Trophoblast cell (in vitro differentiated cells and primary cell): ENCODE data around the gene LBX2.

ENCODE experiments used
- DNase-seq, 2 donors: peaks; one replicate each; pipeline ENCODE4 v3.0.0-alpha.2; 2016
- H2AFZ ChIP-seq: 2 replicates; pipeline ENCODE4 v1.6.1; 2013; ENCODE audit warnings: low read length, moderate library complexity, mild to moderate bottlenecking; ENCODE audit not compliant: insufficient read depth, poor library complexity
- H2AK5ac ChIP-seq: 2 replicates; pipeline ENCODE4 v1.6.1; 2013; ENCODE audit warnings: mild to moderate bottlenecking, low read length
- H2BK120ac ChIP-seq: 2 replicates; pipeline ENCODE4 v1.6.1; 2013; ENCODE audit warnings: low read length, mild to moderate bottlenecking, moderate library complexity; ENCODE audit not compliant: insufficient read depth, poor library complexity
- H2BK12ac ChIP-seq: 2 replicates; pipeline ENCODE4 v1.6.1; 2013; ENCODE audit warnings: mild to moderate bottlenecking, low read length, moderate library complexity
- H2BK5ac ChIP-seq: 2 replicates; pipeline ENCODE4 v1.6.1; 2013; ENCODE audit warnings: low read length, low read depth, moderate library complexity, mild to moderate bottlenecking; ENCODE audit not compliant: poor library complexity
- H3K14ac ChIP-seq: 2 replicates; pipeline ENCODE4 v1.6.1; 2013; ENCODE audit warnings: mild to moderate bottlenecking, low read length
- H3K18ac ChIP-seq: 2 replicates; pipeline ENCODE4 v1.6.1; 2013; ENCODE audit warnings: mild to moderate bottlenecking, low read length
- H3K23ac ChIP-seq: 2 replicates; pipeline ENCODE4 v1.6.1; 2013; ENCODE audit warnings: low read length
- H3K27ac ChIP-seq: 2 replicates; pipeline ENCODE4 v1.5.1; 2013; ENCODE audit warnings: low read depth, mild to moderate bottlenecking, inconsistent platforms, low read length, moderate library complexity
- H3K27me3 ChIP-seq: 2 replicates; pipeline ENCODE4 v1.6.1; 2013; ENCODE audit warnings: inconsistent platforms, mild to moderate bottlenecking, low read length, moderate library complexity; ENCODE audit not compliant: insufficient read depth
- H3K36me3 ChIP-seq, 2 experiments: 1 replicate in 1 of 2; 2 replicates in 1 of 2; pipeline ENCODE4 v1.6.1; 2013; ENCODE audit warnings: low read length in 2 of 2, mild to moderate bottlenecking in 2 of 2, moderate library complexity in 1 of 2; ENCODE audit not compliant: insufficient read depth in 2 of 2, control insufficient read depth in 1 of 2
- H3K4ac ChIP-seq: 2 replicates; pipeline ENCODE4 v1.6.1; 2013; ENCODE audit warnings: low read depth, mild to moderate bottlenecking, low read length, moderate library complexity
- H3K4me1 ChIP-seq, 2 experiments: 1 replicate in 1 of 2; 2 replicates in 1 of 2; pipeline ENCODE4 v1.6.1; 2013; ENCODE audit warnings: low read length in 2 of 2, mild to moderate bottlenecking in 2 of 2, moderate library complexity in 1 of 2; ENCODE audit not compliant: insufficient read depth in 2 of 2, control insufficient read depth in 1 of 2
- H3K4me2 ChIP-seq: 2 replicates; pipeline ENCODE4 v1.6.1; 2013; ENCODE audit warnings: inconsistent platforms, mild to moderate bottlenecking, low read length, moderate library complexity
- H3K4me3 ChIP-seq: 2 replicates; pipeline ENCODE4 v1.5.1; 2013; ENCODE audit warnings: mild to moderate bottlenecking, low read depth, low read length, inconsistent platforms
- H3K79me1 ChIP-seq: one replicate; pipeline ENCODE4 v1.6.1; 2013; ENCODE audit warnings: low read length
- H3K79me2 ChIP-seq: 2 replicates; pipeline ENCODE4 v1.6.1; 2013; ENCODE audit warnings: low read length, mild to moderate bottlenecking; ENCODE audit not compliant: control insufficient read depth, insufficient read depth, poor library complexity
- H3K9ac ChIP-seq: 2 replicates; pipeline ENCODE4 v1.6.1; 2013; ENCODE audit warnings: mild to moderate bottlenecking, low read length
- H3K9me3 ChIP-seq: 2 replicates; pipeline ENCODE4 v1.6.1; 2013; ENCODE audit warnings: low read depth, mild to moderate bottlenecking, control low read depth, inconsistent platforms, low read length; ENCODE audit not compliant: insufficient read depth
- H4K12ac ChIP-seq: 2 replicates; pipeline ENCODE4 v1.6.1; 2013; ENCODE audit warnings: low read depth, mild to moderate bottlenecking, low read length, moderate library complexity
- H4K8ac ChIP-seq: 2 replicates; pipeline ENCODE4 v1.6.1; 2013; ENCODE audit warnings: low read depth, mild to moderate bottlenecking, low read length, moderate library complexity
- H4K91ac ChIP-seq: one replicate; pipeline ENCODE4 v1.6.1; 2013; ENCODE audit warnings: low read depth, mild to moderate bottlenecking, low read length, moderate library complexity
- WGBS: extraction: QIAGEN DNeasy Blood & Tissue Kit; methylation state at CpG from one replicate; pipeline ENCODE4 v1.1.7; 2013; ENCODE audit warnings: missing lambda C conversion rate; ENCODE audit not compliant: insufficient read length, insufficient coverage; ENCODE audit errors: extremely low coverage; 5-methylcytosine and 5-hydroxymethylcytosine counted together

Gene LBX2

DNA sequence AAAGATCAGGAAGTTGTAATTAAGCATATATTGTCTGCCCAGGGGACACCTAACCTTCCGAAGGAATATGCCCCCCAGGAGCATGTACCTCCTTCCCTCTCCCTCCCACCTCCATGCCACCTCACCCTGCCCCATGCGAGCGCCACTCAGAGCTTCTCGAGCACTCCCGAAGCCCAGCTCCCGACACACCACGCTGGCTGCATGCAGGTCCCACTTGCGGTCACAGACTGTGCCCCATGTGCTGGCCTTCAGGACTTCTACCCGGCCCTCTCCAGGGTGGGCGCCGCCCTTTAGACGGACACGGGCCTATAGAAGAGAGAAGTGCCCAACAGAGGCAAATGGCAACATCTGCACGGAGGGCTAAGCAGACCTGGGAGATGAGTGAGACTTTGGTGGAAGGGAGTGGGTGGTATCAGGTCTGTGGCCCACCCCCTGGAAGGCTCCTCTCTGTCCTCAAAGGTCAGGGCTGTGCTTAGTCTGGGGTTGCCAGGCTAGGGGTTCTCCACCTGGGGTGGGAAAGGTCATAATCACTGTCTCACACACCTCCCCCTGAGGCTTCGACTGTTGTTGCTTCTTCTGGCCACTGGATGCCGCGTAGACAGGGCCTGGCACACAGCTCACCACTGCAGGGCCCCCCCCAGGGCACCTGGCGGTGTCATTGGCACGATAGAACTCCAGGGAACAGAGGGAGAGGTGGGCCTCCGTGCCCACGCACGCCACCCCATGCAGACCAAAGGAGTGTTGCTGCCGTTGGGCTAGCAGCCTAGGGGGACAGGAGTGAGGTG, 37.0 kb upstream of the LBX2 start:
- WGBS = no CpG with 5 or more reads among the region's 23 CpGs

DNA sequence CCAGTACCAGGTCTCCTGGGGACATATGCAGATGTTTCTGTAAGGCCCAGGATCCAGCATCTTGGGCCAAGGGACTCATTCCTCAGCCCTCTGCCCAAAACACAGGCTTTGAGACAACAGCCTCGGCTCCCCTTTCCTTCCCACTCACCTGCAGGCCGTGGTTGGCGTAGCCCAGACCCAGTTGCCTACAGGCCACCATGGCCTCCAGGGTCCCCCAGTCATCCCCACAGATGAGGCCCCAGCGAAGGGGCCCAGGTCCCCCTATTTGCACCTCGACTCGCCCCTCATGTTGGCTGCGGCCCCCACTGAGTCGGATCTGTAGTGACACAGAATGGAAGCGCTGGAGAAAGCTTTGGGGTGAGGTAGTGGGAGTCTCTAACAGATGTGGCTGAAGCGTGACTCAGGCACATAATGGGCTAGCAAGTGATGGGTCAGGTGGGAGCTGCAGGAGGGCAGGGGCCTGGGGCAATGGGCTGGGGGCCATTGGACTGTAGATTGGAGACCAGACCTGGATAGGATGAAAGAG, 36.1 kb upstream of the LBX2 start:
- Histone ChIP-seq H3K18ac (no peak overlapping the region), H3K4me3 (no peak overlapping the region), H3K23ac (no peak overlapping the region), H2BK12ac (no peak overlapping the region), H3K4ac (no peak overlapping the region), H2BK120ac (no peak overlapping the region), H3K4me1 (peaks cover 5% of the 10 kb centered on the region in 2 experiments), H3K9ac (no peak overlapping the region), H3K14ac (no peak overlapping the region), H3K9me3 (no peaks in the 10 kb centered on the region), H4K8ac (no peak overlapping the region), H4K91ac (no peak overlapping the region), H2BK5ac (no peak overlapping the region), H3K36me3 (peaks cover 12 to 18% of the 10 kb centered on the region in 2 experiments), H3K27me3 (no peaks in the 10 kb centered on the region), H4K12ac (no peak overlapping the region), H3K4me2 (no peak overlapping the region), H3K79me1 (no peaks in the 10 kb centered on the region), H2AFZ (no peak overlapping the region), H2AK5ac (no peak overlapping the region), H3K27ac (no peak overlapping the region), H3K79me2 (no peaks in the 10 kb centered on the region)
- no peak for DNase-seq
- no CpG with 5 or more reads among the region's 10 CpGs for WGBS

More for the DNA sequence above, 37.0 kb upstream of the LBX2 start:
- Histone ChIP-seq H4K8ac (no peak overlapping the region), H3K18ac (no peak overlapping the region), H3K9me3 (no peaks in the 10 kb centered on the region), H3K14ac (no peak overlapping the region), H3K4ac (no peak overlapping the region), H3K27ac (no peak overlapping the region), H3K27me3 (no peaks in the 10 kb centered on the region), H4K91ac (no peak overlapping the region), H3K9ac (no peak overlapping the region), H3K79me2 (no peaks in the 10 kb centered on the region), H4K12ac (no peak overlapping the region), H3K23ac (no peak overlapping the region), H3K36me3 (peaks cover 12 to 17% of the 10 kb centered on the region in 2 experiments), H2AK5ac (no peak overlapping the region), H2AFZ (no peak overlapping the region), H3K4me2 (no peak overlapping the region), H2BK5ac (no peak overlapping the region), H2BK120ac (no peak overlapping the region), H3K79me1 (no peaks in the 10 kb centered on the region), H3K4me1 (no peaks in the 10 kb centered on the region), H3K4me3 (no peak overlapping the region), H2BK12ac (no peak overlapping the region)
- DNase-seq = no peak

DNA sequence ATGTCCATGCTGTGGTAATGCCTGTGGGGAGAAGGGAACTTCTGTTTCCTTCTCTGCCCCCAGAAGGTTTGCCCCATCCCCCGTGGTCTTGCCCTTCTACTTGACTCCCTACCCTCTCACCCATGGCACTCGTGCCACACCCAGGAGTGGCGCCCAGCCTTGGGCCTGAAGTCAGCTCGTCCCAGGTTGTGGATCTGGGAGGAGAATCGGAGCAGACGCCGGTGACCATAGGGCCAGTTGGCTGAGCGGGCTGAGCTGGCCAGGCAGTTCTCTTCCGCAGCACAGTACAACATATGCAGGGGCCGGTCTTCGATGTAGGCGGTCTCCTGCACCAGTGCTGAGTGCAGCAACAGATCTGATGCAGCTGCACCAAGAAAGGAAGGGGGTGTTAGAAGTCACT, 35.0 kb upstream of the LBX2 start:
- H3K79me2 ChIP-seq = peaks cover 5% of the 10 kb centered on the region
- no peak overlapping the region for H4K12ac ChIP-seq
- H4K8ac ChIP-seq = no peak overlapping the region
- peaks cover 12 to 18% of the 10 kb centered on the region in 2 experiments for H3K36me3 ChIP-seq
- H3K18ac ChIP-seq = no peak overlapping the region
- no peak overlapping the region for H2AFZ ChIP-seq
- H2BK120ac ChIP-seq = no peak overlapping the region
- no peak overlapping the region for H3K4me2 ChIP-seq
- no peak overlapping the region for H2AK5ac ChIP-seq
- H3K4me3 ChIP-seq = no peak overlapping the region
- H3K27me3 ChIP-seq = no peaks in the 10 kb centered on the region
- WGBS = no CpG with 5 or more reads among the region's 12 CpGs
- H3K27ac ChIP-seq = no peak overlapping the region
- no peak overlapping the region for H3K23ac ChIP-seq
- H3K4ac ChIP-seq = no peak overlapping the region
- peaks cover 6% of the 10 kb centered on the region in 2 experiments for H3K4me1 ChIP-seq
- no peak for DNase-seq
- no peak overlapping the region for H4K91ac ChIP-seq
- H2BK12ac ChIP-seq = no peak overlapping the region
- H3K9me3 ChIP-seq = no peaks in the 10 kb centered on the region
- no peak overlapping the region for H3K14ac ChIP-seq
- H2BK5ac ChIP-seq = no peak overlapping the region
- H3K9ac ChIP-seq = no peak overlapping the region
- peaks cover 7% of the 10 kb centered on the region for H3K79me1 ChIP-seq

DNA sequence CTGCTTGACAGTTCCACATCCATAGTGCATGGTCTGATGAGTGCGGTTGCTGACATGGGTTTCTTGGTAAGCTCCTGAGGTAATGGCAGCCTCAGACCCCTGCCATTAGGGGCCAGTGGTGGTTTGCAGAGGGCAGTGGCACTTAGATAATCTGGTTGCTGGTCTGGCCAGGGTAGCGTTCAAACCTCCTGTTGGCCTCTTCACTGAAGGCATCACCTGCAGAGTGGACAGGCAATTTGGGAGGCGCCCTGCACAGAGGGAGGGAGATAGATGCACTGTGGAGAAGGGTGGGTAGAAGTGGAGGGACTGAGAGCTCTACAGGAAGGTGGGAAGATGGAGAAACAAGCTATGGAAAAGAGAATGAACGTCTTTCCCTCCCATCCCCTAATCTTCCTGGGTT, 34.1 kb upstream of the LBX2 start:
- Histone ChIP-seq H3K4me2 (no peak overlapping the region), H3K27ac (no peak overlapping the region), H4K12ac (no peak overlapping the region), H3K27me3 (no peaks in the 10 kb centered on the region), H2BK5ac (no peak overlapping the region), H2AFZ (no peak overlapping the region), H4K8ac (no peak overlapping the region), H2BK120ac (no peak overlapping the region), H3K4ac (no peak overlapping the region), H3K18ac (no peak overlapping the region), H3K23ac (no peak overlapping the region), H3K9ac (no peak overlapping the region), H3K79me1 (peaks cover 11% of the 10 kb centered on the region), H3K36me3 (peaks cover 12 to 18% of the 10 kb centered on the region in 2 experiments), H2BK12ac (no peak overlapping the region), H3K4me3 (no peak overlapping the region), H3K9me3 (no peaks in the 10 kb centered on the region), H3K79me2 (peaks cover 11% of the 10 kb centered on the region), H2AK5ac (no peak overlapping the region), H4K91ac (no peak overlapping the region), H3K4me1 (peaks cover 9% of the 10 kb centered on the region in 2 experiments), H3K14ac (no peak overlapping the region)
- no peak for DNase-seq
- WGBS = no CpG with 5 or more reads among the region's 4 CpGs
